Colonic mucosa (tissue), 4 donors: Measurements from ENCODE around the gene ZNF296. TPM values are rescaled to one million over a fixed set of nuclear protein-coding genes. Genes with fewer than 3 reads are reported as not detected.
A peak's percentile ranks its signal among the peaks of the same experiment; 100 is the strongest.

Experiments
- DNase-seq: peaks from one replicate; pipeline ENCODE4 v3.0.0-alpha.2; 2020
- H3K27ac ChIP-seq: fragments of 200-600 bp; one replicate; pipeline ENCODE4 v1.8.0; 2021
- H3K27me3 ChIP-seq: fragments of 200-600 bp; one replicate; pipeline ENCODE4 v1.8.0; 2021
- H3K36me3 ChIP-seq: fragments of 200-600 bp; one replicate; pipeline ENCODE4 v1.8.0; 2021
- H3K4me1 ChIP-seq: fragments of 200-600 bp; one replicate; pipeline ENCODE4 v1.8.0; 2021; ENCODE audit warnings: mild to moderate bottlenecking
- H3K4me3 ChIP-seq: fragments of 200-600 bp; one replicate; pipeline ENCODE4 v1.8.0; 2021
- H3K9ac ChIP-seq, 2 donors: one replicate each; pipeline ENCODE4 v1.7.0; 2013; ENCODE audit warnings: control low read depth in 2 of 2, low read depth in 2 of 2, low read length in 2 of 2
- H3K9me3 ChIP-seq: fragments of 200-600 bp; one replicate; pipeline ENCODE4 v1.8.0; 2021
- CTCF ChIP-seq: fragments of 200-600 bp; IDR thresholded peaks from one replicate; pipeline ENCODE4 v1.8.0; 2022; ENCODE audit warnings: antibody characterized with exemption, mild to moderate bottlenecking
- intact Hi-C: fragments of 100-400 bp; cut with DNase I; formaldehyde crosslinking; loops from one replicate; pipeline ENCODE4 v1.14.1; 2022
- total RNA-seq, 2 donors: library from RNA; stranded (reverse); fragmentation: NEBNext Ultra II Directional in 1 of 2; extraction: Animal tissue kit (Norgen Biotek cat#: 25700) in 1 of 2; gene quantifications; one replicate each; pipeline ENCODE4 v1.2.1, GENCODE V29; 2021
- donor health status: healthy.
- donor health status: DM: no; HTN: no; CAD: no.
- donor health status: DM: no; HTN: no; CAD: no.

Gene ZNF296
- 1 to 10 TPM; 3.4 to 7.0 TPM for total RNA-seq

DNA sequence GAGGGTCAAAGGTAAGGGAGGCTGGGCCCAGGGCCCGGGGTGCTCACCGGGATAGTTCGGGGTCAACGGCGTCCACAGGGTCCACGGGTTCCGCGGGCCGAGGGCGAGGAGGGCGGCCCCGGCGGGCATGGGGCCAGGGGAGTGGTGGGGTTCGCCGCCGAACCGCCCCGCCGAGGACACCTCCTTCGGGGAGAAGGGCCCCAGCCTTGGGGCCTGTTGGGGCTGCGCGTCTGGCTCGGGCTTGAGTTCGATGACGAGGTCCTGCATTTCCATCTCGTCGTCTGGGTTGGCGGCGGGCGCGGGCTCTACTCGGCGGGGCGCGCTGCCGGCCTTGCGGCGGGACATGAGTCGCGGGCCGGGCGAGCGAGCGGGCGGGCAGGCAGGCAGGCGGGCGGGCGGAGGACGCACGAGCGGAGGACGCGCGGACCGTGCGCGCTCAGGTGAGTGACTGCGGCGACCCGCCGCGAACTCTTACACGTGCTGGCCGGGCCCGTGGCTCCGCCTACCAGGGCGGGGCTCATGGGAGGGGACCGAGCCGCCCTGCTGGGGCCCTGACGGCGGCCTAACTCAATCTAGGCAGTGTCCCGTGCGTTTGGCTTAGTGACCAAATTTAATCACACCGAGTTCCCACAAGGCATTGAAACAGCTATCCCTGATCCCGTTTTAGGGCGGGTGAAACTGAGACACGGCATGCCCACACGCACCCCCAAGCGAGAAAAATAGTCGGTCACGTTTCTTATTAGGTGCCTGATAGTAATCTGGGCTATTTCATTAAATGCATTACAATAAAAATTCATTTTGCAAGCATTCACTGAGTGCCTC, at the start of gene ZNF296:
Gene ZNF296 (minus strand): TSS at position 450 of the 822 bp plus-strand sequence. CDS start 105 bp downstream, at position 345.
- peak within 1 kb of the TSS; percentile 77 for H3K27ac ChIP-seq
- H3K9ac ChIP-seq = peak within 1 kb of the TSS; percentile 81 to 92
- no peaks in the 10 kb centered on the region for H3K9me3 ChIP-seq
- no peaks in the 10 kb centered on the region for H3K27me3 ChIP-seq
- peak within 1 kb of the TSS; percentile 66 for H3K4me3 ChIP-seq
- TF ChIP-seq CTCF = no peak
- intact Hi-C loops = no loop called here
- H3K4me1 ChIP-seq = peaks cover 21% of the 10 kb centered on the region
- H3K36me3 ChIP-seq = no peaks in the 10 kb centered on the region
- DNase-seq = peak; percentile 91

DNA sequence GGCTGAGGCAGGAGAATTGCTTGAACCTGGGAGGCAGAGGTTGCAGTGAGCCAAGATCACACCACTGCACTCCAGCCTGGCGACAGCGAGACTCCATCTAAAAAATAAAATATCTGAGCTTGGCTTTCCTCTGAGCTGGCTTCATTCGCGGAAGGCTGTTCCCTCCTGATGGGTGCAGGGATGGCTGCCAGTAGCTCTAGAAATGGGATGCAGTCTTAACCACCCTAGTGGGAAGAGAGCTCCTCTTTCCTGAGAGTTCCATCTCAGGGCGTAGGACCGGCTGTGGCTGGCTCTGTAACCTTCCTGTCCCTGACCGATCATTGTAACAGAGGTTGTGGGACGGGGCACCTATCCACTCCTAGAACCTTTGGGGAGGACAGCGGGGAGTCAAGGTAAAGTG, 49.1 kb upstream of the ZNF296 start:
- Histone ChIP-seq H3K27ac (no peak overlapping the region), H3K9ac (no peak overlapping the region), H3K9me3 (no peaks in the 10 kb centered on the region), H3K4me3 (no peak overlapping the region), H3K27me3 (no peaks in the 10 kb centered on the region), H3K36me3 (no peaks in the 10 kb centered on the region), H3K4me1 (no peaks in the 10 kb centered on the region)
- TF ChIP-seq CTCF = no peak
- intact Hi-C loops = no loop called here
- no peak for DNase-seq

DNA sequence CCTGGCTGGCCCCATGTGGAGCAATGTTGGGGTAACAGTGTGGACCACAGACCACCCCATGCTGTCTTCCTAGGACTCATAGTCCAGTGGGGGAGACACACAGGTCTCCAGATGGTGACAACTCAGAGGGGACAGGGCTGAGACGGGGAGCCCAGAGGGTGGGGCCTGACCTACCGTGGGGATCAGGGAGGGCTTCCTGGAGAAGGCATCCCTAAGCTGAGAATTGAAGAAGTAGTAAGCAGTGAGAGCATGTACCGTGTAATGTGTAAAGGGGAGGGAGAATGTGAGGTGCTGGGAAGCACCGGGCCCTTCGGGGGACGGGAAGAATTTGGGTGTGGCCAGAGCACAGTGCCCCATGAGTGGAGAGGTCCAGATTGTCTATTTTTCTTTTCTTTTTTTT, 47.7 kb upstream of the ZNF296 start:
- no peak for DNase-seq
- no peaks in the 10 kb centered on the region for H3K27me3 ChIP-seq
- H3K4me3 ChIP-seq = no peak overlapping the region
- H3K9me3 ChIP-seq = no peaks in the 10 kb centered on the region
- no peaks in the 10 kb centered on the region for H3K36me3 ChIP-seq
- H3K27ac ChIP-seq = no peak overlapping the region
- peaks cover 3% of the 10 kb centered on the region for H3K4me1 ChIP-seq
- no peak overlapping the region for H3K9ac ChIP-seq
- intact Hi-C loops = no loop called here
- TF ChIP-seq CTCF = no peak

- no peaks in the 10 kb centered on the region for H3K36me3 ChIP-seq
- H3K27me3 ChIP-seq = no peaks in the 10 kb centered on the region
- no peak for DNase-seq
- H3K4me1 ChIP-seq = peaks cover 7% of the 10 kb centered on the region
- no peaks in the 10 kb centered on the region for H3K9me3 ChIP-seq
- intact Hi-C loops = no loop called here
- TF ChIP-seq CTCF = no peak
- no peak overlapping the region for H3K4me3 ChIP-seq
- no peak overlapping the region for H3K27ac ChIP-seq
- H3K9ac ChIP-seq = no peak overlapping the region
These were observed 47.2 kb upstream of the ZNF296 start for GRCh38 chr19:45123440-45123850.

GRCh38 chr19:45122832-45123231, 46.6 kb upstream of the ZNF296 start:
- no peaks in the 10 kb centered on the region for H3K9me3 ChIP-seq
- intact Hi-C loops = no loop called here
- H3K4me1 ChIP-seq = peaks cover 8% of the 10 kb centered on the region
- H3K4me3 ChIP-seq = no peak overlapping the region
- DNase-seq = no peak
- H3K36me3 ChIP-seq = no peaks in the 10 kb centered on the region
- TF ChIP-seq CTCF = no peak
- no peak overlapping the region for H3K9ac ChIP-seq
- H3K27me3 ChIP-seq = no peaks in the 10 kb centered on the region
- no peak overlapping the region for H3K27ac ChIP-seq
